Measurements from ENCODE around the gene FIBP.

GRCh38 chr11:65903715-65904114 is 15.4 kb upstream of the FIBP start:
- TF ChIP-seq CTCF (IDR thresholded peaks at IDR 0.05; ENCODE audit: insufficient read depth, low read depth, low read length) (no peak), EZH2 (IDR thresholded peaks at IDR 0.05; ENCODE audit: insufficient read depth, low read length) (no peak)
